Iris pigment epithelial cell (primary cell): ENCODE measurements around the gene NAT9.

Source experiments
- DNase-seq: peaks from one replicate; pipeline ENCODE4 v3.0.0-alpha.2; 2011; ENCODE audit warnings: low read depth

Gene NAT9

GRCh38 chr17:74776044-74776962, at the start of gene NAT9:
Gene NAT9, minus strand, starts transcription at chr17:74776345. Its CDS starts 647 bp downstream, at chr17:74775698.
- peak; percentile 94 for DNase-seq

- no peak for DNase-seq
Measured at GRCh38 chr17:74824961-74825627, 48.9 kb upstream of the NAT9 start.

- no peak for DNase-seq
Measured at GRCh38 chr17:74822939-74823367, 46.8 kb upstream of the NAT9 start.

- DNase-seq, result no peak
Measured at GRCh38 chr17:74822335-74822938, 46.3 kb upstream of the NAT9 start.

GRCh38 chr17:74821655-74822334, 45.6 kb upstream of the NAT9 start:
- no peak for DNase-seq

GRCh38 chr17:74819801-74820436, 43.8 kb upstream of the NAT9 start:
- no peak for DNase-seq

GRCh38 chr17:74818291-74818938, 42.3 kb upstream of the NAT9 start:
- DNase-seq, result no peak

- DNase-seq, result no peak
Measured at GRCh38 chr17:74816905-74817620, 40.9 kb upstream of the NAT9 start.

GRCh38 chr17:74815550-74816370, 39.6 kb upstream of the NAT9 start:
- DNase-seq, result peak; percentile 5

GRCh38 chr17:74815067-74815466, 38.9 kb upstream of the NAT9 start:
- DNase-seq, result no peak

- no peak for DNase-seq
Measured at GRCh38 chr17:74814453-74814852, 38.3 kb upstream of the NAT9 start.

GRCh38 chr17:74812109-74813009, 36.2 kb upstream of the NAT9 start:
- DNase-seq, result no peak

- no peak for DNase-seq
Measured at GRCh38 chr17:74810699-74811485, 34.7 kb upstream of the NAT9 start.

- no peak for DNase-seq
Measured at GRCh38 chr17:74808714-74809430, 32.7 kb upstream of the NAT9 start.

- DNase-seq, result no peak
Measured at GRCh38 chr17:74807925-74808324, 31.8 kb upstream of the NAT9 start.

GRCh38 chr17:74807441-74807840, 31.3 kb upstream of the NAT9 start:
- DNase-seq, result no peak

GRCh38 chr17:74806334-74806733, 30.2 kb upstream of the NAT9 start:
- no peak for DNase-seq
